HG03457 (cell line): Measurements from ENCODE around the gene NCR3LG1.

Experiments used
- ATAC-seq: cut with Tn5 transposase; IDR thresholded peaks from one replicate; pipeline ENCODE4 v1.9.1; 2021; ENCODE audit warnings: moderate number of reproducible peaks; ENCODE audit not compliant: unreplicated experiment

NCR3LG1 gene

DNA sequence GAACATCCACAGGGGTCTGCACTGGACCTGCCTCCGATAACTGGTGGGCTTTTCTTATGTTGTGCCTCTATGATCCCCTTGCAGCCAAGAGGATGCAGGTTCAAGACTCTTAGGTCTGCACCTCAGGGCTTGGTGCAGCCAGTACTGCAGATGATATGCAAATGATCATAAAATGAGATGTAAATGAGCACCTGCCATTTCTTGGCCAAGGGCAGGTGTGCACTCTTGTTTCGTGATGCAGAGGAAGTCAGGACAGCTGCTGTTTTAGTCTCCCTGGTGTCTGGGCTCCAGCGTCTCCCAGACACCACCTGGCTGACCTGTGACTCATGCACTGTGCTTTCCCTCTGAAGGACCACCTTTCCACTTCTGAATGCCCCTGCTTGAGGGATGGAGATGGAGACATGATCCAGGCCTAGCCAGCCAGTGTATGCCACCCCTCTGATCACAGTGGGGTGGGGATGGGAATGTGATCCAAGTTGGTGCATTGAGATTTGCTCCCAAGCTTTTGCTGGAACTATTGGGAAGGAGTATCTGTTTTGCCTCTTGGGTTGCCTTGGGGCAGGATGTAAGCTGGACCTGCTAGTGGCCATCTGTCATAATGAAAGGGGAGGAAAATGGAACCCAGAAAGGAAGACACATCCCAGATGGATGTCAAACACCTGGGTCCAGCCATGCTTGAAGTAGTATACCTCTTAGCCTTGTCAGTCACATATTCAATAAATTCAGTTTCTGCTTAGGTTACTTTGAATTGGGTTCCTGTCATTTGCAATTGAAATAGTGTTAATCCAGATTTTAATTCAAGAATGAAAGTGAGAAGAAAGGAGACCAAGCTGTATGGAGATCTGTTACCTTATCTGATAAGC is 40.1 kb downstream of the NCR3LG1 start:
- no peak for ATAC-seq

DNA sequence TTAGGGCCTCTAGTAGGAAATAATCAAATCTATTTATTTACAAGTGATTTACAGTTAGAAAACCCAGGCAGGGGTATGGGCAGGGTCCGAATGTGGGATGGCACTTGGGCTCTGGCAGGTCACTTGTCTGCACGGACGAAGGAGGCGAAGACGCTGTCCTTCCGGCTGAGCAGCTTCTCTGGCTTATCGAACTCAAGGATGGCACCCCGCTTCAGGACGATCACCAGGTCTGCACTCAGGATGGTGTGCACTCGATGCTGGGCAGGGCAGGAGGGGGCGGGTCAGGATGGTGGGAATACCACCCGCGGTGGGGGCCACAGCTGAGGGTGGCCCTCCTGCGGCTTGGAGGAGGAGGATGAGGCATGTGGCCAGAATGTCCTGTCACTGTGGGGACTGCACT is 41.3 kb downstream of the NCR3LG1 start:
- ATAC-seq = no peak

DNA sequence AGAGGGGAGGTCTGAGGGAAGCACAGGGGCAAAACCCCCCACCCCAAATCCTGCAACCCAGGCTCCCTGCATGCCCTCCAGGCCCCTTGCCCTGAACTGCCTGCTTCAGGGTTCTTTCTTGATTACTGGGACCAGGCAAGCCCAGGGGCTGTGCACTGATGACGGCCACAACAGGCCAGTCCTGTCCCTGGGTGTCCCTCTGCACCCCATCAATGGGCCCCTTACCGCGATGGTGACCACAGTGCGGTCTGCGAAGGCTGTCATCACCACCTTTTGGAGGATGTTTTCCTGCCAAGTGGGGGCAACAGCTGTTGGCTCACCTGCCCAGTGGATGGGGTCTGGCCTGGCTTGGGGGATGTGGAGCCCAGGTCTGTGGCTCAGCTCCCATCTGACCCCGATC is 41.9 kb downstream of the NCR3LG1 start:
- no peak for ATAC-seq

DNA sequence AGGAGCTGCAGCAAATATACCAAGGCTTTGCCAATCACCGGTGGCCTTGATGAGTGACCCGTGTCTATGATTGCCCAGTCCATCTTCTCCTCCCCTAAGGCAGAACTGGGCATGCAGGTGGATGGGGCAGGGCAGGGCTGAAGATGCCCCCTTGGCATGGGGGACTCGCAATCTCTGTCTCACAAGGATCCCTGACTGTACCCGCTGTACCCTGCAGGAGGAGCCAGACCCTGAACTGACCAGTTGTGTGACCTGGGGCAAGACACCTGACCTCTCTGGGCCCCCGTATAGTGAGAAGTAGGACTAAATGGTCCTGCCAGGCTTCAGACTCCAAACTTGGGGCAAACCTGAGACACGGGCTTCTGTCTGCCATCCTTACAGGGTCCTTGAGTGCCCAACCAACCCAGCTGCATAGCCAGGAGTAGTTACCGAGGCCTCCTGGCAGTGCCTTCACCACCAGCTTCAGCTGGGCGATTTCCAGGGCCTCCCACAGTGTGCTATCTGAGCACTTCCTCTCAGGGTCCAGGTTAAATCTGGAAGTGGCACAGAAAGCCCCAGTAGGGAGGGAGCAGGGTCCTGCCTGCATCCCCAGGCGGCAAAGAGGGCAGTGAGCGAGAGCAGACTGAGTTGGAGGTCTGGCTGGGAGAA is 43.3 kb downstream of the NCR3LG1 start:
- ATAC-seq = no peak

DNA sequence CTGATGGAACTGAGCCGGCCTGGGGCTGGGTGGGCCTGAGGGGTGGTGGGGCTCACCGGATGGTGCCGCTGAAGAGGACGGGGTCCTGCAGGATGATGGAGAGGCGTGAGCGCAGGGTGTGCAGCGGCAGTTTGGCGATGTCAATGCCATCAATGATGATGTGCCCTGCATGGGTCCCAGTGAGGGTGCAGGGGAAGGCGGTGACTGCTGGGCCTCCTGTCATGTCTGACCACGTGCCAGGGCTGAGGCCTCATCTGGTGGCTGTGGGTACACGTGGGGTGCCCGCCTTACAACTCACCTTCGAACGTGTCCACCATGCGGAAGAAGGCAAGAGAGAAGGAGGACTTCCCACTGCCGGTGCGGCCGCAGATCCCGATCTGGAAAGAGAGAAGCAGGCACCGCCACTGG is 44.0 kb downstream of the NCR3LG1 start:
- no peak for ATAC-seq

DNA sequence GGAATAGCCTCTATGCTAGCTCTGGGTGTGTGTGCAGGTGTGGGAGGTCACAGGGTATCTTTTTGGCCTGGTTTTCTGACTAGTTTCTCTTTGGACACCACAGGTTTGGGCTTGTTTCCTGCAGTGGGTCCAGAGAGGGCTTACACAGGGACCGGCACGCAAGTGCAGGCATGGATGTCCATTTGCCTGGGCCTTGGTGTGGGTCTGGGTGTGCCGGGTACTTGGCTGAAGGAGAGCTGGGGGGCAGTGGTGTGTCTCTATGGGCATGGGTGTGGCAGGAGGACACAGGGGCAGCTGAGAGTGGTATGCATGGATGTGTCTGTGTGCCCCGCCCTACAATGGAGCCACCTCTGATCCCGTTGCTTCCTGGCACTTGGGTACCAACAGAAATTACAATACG is 44.4 kb downstream of the NCR3LG1 start:
- no peak for ATAC-seq

DNA sequence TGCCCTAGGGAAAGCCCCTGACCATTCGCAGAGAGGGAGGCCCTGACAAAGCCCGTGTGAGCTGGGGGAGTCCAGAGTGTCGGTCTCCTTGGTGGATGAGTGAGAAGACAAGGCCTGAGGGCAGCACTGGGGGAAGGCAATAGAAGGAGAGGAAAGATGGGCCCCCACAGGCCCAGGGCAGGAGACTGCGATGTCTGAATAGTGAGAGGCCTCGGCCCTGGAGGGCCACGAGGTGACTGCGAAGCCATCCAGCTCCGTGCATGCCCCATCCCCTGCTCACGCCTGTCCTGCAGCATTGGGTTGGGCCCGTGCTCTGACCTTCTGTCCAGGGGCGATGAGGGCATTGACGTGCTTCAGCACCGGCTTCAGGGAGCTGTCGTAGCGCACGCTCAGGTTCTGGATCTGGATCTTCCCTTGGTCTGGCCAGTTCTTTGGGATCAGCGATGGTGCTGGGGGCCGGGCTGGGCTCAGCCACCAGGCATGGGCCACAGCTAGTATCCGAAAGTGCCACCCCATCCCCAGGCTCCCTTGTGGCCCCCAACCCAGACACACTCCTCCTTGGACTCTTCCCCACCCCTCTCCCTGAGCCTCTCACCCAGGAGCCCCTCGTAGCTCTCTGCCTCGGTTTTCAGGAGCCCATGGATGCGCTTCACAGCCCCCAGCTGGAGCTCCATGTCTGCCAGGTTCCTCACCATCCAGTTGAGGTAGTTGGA is 45.2 kb downstream of the NCR3LG1 start:
- ATAC-seq = no peak

DNA sequence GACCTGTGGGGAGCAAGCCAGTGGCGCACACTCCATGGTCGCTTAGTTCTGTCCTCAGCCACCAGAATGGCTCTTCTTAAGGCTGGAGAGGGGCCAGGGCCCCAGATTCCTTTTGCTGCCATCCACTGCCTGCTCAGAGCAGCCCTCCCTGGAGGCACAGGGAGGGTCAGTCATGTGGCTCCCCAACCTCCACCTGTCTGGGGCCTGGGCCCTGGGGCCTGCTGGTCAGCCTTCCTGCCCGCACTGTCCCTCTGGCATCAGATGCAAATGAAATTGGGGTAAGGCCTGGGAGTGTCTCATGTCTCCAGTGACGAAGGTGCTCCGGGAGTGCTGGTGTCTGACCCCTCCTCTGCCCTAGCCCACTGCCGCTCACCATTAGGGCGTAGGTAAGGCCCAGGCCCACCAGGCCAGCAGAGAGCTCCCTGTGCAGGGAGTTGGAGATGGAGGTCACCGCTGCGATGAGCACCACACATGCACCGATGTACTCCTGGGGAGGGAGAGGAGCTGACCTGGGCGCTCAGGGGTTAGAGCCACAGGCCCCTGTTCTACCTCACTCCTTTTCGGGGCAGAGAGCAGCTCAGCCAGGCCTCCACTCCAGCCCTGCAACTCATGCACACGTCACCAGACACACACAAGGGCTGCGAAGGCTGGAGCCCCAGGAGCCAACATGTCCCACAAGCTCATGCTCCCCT is 45.9 kb downstream of the NCR3LG1 start:
- ATAC-seq = no peak

DNA sequence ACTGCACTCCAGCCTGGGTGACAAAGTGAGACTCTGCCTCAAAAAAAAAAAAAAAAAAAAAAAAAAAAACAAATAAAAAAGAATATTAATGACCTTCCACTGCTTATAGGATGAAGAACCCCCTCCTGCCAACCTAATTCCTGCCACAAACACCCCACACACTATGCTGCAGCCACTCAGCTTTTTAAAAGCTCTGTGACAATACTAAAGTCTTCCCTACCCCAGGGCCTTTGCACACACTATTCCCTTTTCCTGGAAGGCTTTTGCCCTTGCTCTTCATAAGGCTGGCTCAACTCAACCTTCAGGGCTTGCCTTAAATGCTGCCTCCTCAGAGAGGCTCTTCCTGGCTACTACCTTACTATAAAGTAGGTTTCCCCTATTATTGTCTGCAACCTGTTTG is 47.6 kb downstream of the NCR3LG1 start:
- ATAC-seq = no peak

DNA sequence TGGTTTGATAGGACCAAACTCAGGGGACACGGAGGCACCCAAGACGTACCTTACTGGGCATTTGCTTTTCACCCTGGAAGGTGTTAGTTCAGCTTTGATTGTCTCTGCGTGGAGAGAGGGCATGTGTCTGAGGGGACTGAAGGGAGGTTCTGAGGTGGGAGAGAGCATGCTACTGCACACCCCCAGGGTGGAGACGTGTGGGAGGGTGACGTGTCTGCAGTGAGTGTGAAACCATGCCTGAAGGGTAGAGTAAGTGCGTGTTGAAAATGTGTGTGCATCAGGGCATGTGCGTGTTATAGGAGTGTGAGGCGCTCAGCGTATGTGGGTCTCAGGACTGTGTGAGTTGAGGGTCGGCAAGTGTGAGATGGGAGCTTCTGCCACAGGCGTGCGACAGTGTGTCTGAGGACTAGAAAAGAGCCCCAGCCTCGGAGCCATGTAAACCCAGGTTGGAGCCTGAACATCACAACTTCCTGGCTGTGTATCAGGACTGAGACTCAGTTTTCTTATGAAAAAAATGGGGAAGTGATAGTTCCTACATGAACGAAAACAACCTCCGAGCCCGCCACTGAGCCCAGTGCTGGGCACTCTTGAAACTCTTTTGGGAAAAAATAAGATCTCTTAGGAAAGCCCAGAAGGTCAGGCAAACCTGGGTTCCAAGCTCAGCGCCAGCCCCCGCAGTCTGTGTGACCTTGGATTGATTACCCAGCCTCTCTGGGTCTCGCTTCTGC is 48.6 kb downstream of the NCR3LG1 start:
- no peak for ATAC-seq

DNA sequence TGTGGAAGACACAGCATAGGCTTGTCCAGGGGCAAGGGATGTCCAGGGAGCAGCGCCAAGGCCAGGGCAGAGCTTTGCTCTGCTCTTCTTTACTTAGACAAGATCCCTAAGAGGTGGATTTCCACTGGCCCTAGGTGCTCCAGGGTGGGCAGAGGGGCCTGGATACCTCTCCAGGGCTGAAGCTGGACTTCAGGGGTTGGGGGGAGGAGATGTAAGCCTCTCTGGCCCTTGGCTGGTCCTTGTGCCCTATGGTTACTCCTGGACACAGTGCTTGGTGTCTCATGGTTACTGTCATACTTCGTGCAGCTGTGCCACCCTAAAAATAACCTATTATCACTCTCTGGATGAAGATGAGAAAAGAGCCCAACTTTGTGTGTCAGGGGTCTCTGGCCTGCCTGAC is 49.7 kb downstream of the NCR3LG1 start:
- ATAC-seq = no peak

DNA sequence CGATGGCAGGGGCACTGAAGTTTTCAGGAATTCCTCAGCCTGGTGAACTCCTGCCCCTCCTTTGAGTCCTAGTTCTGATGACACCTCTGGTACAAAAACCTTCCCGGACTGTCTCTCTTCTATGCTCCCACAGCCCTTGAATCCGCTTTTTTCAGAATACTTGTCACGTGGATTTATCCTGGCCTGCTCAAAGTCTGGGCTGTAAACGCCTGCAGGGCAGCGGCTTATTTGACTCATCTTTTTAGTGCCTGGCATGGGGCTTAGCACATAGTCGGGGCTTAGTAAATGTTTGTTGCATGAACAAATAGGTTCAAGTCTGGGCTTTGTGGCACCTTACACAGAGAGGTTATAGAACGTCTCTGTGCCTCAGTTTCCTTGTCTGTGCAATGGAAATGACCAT is 50.2 kb downstream of the NCR3LG1 start:
- no peak for ATAC-seq

DNA sequence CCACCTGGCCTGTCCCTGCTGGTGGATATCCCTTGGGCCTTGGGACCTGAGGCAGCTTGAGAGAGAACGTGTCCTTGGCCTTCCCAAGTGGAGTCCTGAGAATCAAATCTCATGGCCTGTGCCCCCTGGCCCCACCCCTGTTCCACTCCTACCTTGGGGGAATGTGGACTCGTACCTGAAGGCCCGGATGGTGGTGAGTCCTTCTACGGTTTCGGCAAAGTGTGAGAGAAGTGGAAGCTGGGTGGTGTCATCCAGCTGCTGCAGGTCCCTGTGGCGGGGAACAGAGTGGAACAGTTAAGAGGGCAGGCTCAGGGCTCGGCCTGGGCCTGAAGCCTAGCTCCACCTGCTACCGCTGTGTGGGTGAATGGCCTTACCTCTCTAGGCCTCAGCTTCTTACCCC is 50.9 kb downstream of the NCR3LG1 start:
- no peak for ATAC-seq

DNA sequence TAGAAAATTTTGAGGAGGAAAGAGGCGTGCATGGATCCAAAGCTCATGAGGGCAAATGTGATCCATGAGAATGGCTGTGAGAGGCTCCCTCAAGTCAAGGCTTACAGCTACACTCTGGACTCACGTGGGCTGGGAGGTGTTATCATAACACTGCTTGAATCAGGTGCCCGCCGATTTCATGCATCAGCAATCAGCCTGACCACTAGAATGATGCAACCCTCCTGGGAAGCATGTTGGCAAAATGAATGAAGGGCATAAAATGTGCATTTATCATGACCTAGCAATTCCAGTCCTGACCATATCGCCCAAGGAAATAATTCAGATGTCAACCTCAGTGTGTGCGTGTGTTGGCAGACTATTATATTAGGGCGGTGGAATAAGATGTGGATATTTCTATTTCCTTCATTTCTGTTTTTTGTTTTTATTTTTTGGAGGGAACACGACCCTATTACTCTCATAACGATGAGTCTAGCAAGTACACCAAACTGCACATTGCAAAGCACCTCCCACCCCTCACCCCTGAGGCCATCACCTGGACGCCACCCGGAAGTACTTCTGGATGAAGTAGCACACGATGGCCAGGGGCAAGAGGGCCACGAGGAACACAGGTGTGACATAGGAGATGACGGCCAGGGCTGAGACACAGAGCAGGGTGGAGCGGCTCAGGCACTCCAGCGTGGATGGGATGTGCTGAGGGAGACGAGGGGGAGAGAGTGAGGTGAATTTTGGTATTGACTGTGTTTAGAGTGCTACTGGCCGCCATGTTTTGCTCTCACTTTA is 52.6 kb downstream of the NCR3LG1 start:
- no peak for ATAC-seq

DNA sequence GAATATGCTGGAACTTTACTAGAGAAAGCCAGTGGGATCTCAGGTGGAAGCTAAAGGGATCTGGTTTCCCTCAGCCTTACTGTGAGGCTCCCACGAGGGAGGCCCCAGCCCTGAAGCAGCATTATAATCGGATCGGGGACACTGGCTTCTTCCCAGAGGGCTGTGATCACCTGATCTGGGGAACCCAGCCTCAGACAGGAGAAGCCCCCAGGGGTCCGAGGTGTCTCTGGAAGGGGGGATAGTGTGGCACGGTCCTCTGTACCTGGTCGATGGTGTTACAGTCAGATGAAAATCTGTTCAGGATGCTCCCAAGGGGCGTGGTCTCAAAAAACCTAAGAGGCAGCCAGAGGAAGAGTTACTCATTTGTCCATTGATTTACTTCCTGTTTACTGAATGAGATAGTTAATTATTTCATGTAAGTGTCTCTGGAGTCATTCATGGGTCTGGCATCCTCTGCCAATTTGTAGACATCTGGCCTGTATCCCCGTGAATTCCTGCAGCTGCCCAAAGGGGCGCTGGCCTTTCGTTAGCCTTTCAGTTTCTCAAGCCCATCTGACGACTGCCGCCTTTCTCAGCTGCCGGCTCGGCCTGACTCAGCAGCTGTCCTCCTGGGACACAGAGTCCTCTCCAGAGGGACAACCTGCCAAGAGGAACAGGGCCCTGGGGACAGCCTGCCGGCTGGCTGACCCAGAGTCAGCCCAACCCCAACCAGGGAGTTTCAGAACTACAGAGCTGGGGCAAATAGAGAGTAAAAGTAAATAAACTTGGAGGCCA is 53.8 kb downstream of the NCR3LG1 start:
- ATAC-seq = no peak

DNA sequence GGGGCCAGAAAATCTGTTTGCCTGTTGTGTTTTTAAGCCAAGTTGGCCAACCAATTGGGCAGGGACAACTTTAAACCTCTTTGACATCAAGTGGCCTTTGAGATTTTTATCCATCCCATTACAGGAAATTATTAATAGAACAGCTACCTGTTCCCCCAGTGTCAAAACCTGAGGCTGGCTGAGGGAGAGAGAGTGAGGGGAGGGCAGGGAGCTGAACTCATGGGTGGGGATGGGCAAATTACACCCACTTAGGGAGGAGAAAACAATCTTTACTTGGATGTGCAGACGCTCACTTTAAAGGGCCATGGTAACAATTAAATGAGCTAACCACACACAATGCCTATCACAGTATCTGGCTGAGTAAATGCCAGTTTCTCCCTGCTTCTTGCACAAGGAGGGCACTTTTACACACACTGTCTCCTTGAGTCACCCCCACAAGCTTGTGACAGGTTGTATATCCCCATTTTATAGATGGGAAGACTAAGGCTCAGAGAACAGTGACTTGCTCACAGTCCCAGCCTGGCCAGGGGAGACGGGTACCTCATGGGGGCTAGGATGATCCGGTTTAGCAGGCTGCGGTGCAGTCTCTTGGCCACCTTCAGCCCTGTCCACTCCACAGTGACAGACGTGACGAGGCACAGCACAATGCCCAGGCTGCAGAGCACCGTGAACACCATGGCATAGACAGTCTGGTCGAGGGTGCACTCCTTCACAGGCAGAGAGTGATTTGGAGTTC is 54.6 kb downstream of the NCR3LG1 start:
- no peak for ATAC-seq

DNA sequence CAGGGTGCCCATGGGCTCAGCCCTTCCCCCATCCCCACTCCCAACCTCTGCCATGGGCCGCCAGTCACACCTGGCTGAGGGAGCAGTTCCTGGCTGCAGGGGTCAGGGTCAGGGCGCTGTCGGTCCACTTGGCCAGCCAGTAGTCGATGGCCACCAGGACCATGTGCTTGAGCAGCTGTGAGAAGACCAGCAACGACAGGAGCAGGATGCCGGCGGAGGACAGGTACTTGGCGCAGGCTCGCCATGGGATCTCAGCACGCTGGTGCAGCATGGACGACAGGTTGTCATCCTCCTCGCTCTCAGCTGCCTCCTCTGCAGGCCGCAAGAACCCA is 55.2 kb downstream of the NCR3LG1 start:
- ATAC-seq = no peak

DNA sequence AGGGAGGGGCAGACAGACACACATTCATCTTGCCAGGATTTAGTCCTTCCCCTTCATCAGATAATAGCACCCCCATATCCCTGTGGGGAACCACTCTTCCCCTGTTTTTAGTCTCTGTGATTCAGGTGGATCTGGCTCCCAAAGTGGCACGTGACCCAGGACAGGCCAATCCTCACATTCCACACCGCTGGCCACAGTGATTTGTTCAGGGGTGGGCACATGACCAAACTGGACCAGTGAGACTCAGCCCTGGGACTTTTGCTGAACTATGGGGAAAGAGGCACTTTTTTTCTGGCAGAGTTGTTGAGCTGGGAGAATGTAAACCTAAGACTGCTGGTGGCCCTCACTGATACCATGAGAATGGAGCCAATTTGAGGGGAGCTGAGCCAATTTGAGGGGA is 56.0 kb downstream of the NCR3LG1 start:
- ATAC-seq = no peak

DNA sequence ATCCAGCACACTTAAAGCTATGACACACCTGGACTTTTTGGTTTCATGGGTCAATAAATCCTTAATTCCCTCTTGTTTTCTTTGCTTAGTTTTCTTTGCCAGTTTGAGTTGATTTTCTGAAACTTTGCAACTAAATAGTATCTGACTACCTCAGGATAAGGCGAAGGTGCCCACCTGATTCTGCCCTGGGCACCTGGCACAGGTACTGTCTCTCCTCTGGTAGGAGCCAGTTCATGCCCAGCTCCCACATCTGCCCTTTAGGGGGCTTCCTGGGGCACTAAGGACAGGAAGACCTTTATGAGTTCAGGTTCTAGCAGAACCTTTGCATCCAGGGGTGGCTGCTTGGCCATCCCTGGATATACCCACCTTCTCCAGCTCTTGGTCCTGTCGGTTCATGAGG is 56.4 kb downstream of the NCR3LG1 start:
- ATAC-seq = no peak
